Femur (tissue), 1 donor: ENCODE measurements around the gene KRT12.

Experiments
- DNase-seq: peaks from one replicate; pipeline ENCODE4 v3.0.0-alpha.2; 2017

KRT12 gene

GRCh38 chr17:40812639-40813038, 54.4 kb downstream of the KRT12 start:
- DNase-seq, result no peak
